Natural killer cell (primary cell): ENCODE measurements around the gene PSEN1. TPM values are rescaled to one million over a fixed set of nuclear protein-coding genes. Genes with fewer than 3 reads are reported as not detected.

ENCODE experiments used
- ATAC-seq, 3 donors: fragments of 150-1000 bp in 2 of 3; fragments of 200-7000 bp in 1 of 3; cut with Tn5 transposase; 1 replicate in 1 of 3; 2 replicates in 2 of 3; pipeline ENCODE4 v1.10.0; 2021; ENCODE audit warnings: mild to moderate bottlenecking in 2 of 3, moderate library complexity in 2 of 3
- DNase-seq, 2 donors: peaks; one replicate each; pipeline versions ENCODE4 v3.0.0 to v3.0.0-alpha.2; 2013 to 2021; ENCODE audit warnings: mixed read lengths in 1 of 2
- H3K27ac ChIP-seq: one replicate; pipeline ENCODE4 v1.5.1; 2013; ENCODE audit warnings: mild to moderate bottlenecking, low read length
- H3K27me3 ChIP-seq: one replicate; pipeline ENCODE4 v1.6.1; 2013; ENCODE audit warnings: low read length; ENCODE audit not compliant: control insufficient read depth, insufficient read depth
- H3K36me3 ChIP-seq: one replicate; pipeline ENCODE4 v1.6.1; 2013; ENCODE audit warnings: low read length; ENCODE audit not compliant: control insufficient read depth, insufficient read depth
- H3K4me1 ChIP-seq: one replicate; pipeline ENCODE4 v1.6.1; 2013; ENCODE audit warnings: low read length; ENCODE audit not compliant: control insufficient read depth, insufficient read depth
- H3K4me3 ChIP-seq: one replicate; pipeline ENCODE4 v1.5.1; 2013; ENCODE audit warnings: low read length
- H3K9me3 ChIP-seq: one replicate; pipeline ENCODE4 v1.6.1; 2013; ENCODE audit warnings: low read length; ENCODE audit not compliant: control insufficient read depth, insufficient read depth
- H3K27ac Mint-ChIP-seq, 2 donors: one replicate each; pipeline ENCODE4 v1.8.0; 2022; ENCODE audit warnings: mild to moderate bottlenecking in 2 of 2, mixed read lengths in 2 of 2, moderate library complexity in 1 of 2
- H3K27me3 Mint-ChIP-seq, 2 donors: one replicate each; pipeline ENCODE4 v1.8.0; 2022; ENCODE audit warnings: low read depth in 2 of 2, mixed read lengths in 2 of 2
- H3K36me3 Mint-ChIP-seq: one replicate; pipeline ENCODE4 v1.8.0; 2022; ENCODE audit warnings: mixed read lengths
- H3K4me1 Mint-ChIP-seq, 2 donors: one replicate each; pipeline ENCODE4 v1.8.0; 2022; ENCODE audit warnings: mixed read lengths in 2 of 2
- H3K4me3 Mint-ChIP-seq: one replicate; pipeline ENCODE4 v1.8.0; 2022; ENCODE audit warnings: mild to moderate bottlenecking, moderate library complexity, mixed read lengths
- H3K9me3 Mint-ChIP-seq, 2 donors: one replicate each; pipeline ENCODE4 v1.8.0; 2022; ENCODE audit warnings: mixed read lengths in 2 of 2
- CTCF ChIP-seq: fragments of 200-600 bp; IDR thresholded peaks from one replicate; pipeline ENCODE4 v1.8.0; 2022; ENCODE audit warnings: antibody characterized with exemption
- WGBS: methylation state at CpG from one replicate; pipeline ENCODE4 v1.1.7; 2013; ENCODE audit warnings: missing lambda C conversion rate; ENCODE audit not compliant: insufficient coverage; 5-methylcytosine and 5-hydroxymethylcytosine counted together
- intact Hi-C: fragments of 100-400 bp; cut with micrococcal nuclease; formaldehyde crosslinking; loops from one replicate; pipeline ENCODE4 v1.14.2; 2022
- total RNA-seq, 4 donors: library from RNA; stranded (reverse); fragments of 120-200 nt in 1 of 4; gene quantifications; one replicate each; pipeline versions ENCODE4 v1.2.3 to v1.2.4, GENCODE V29; 2013 to 2022

Gene PSEN1
- total RNA-seq, 3 donors from 2014 or later (not counting 1 experiment from before 2014, with no cell fraction given) = 47.1 to 62.6 (median 55.2) TPM

- DNase-seq (no peak), ATAC-seq (no peak)
- peaks cover 57% of the 10 kb centered on the region for H3K36me3 ChIP-seq
- no peaks in the 10 kb centered on the region for H3K9me3 Mint-ChIP-seq
- intact Hi-C loops = no loop called here
- H3K36me3 Mint-ChIP-seq = peaks cover 15% of the 10 kb centered on the region
- H3K27ac Mint-ChIP-seq = no peak overlapping the region
- WGBS = 98% methylated on average over 2 of the region's 2 CpGs
- H3K9me3 ChIP-seq = no peaks in the 10 kb centered on the region
- H3K4me1 ChIP-seq = no peaks in the 10 kb centered on the region
- no peaks in the 10 kb centered on the region for H3K27me3 ChIP-seq
- H3K27ac ChIP-seq = no peak overlapping the region
- TF ChIP-seq CTCF = no peak
- H3K4me3 ChIP-seq = no peak overlapping the region
- no peak overlapping the region for H3K4me3 Mint-ChIP-seq
- H3K27me3 Mint-ChIP-seq = no peaks in the 10 kb centered on the region
- peaks cover 4 to 5% of the 10 kb centered on the region in 2 donors for H3K4me1 Mint-ChIP-seq
These were observed 61.9 kb downstream of the PSEN1 start for GRCh38 chr14:73198253-73198652.

- Mint-ChIP-seq H3K4me1 (peaks cover 0 to under 1% of the 10 kb centered on the region in 2 donors), H3K4me3 (no peak overlapping the region), H3K36me3 (peaks cover 18% of the 10 kb centered on the region), H3K9me3 (no peaks in the 10 kb centered on the region), H3K27ac (no peak overlapping the region), H3K27me3 (no peaks in the 10 kb centered on the region)
- no peak for TF ChIP-seq CTCF
- Histone ChIP-seq H3K4me1 (no peaks in the 10 kb centered on the region), H3K27ac (no peak overlapping the region), H3K4me3 (no peak overlapping the region), H3K9me3 (no peaks in the 10 kb centered on the region), H3K36me3 (peaks cover 64% of the 10 kb centered on the region), H3K27me3 (no peaks in the 10 kb centered on the region)
- intact Hi-C loops = no loop called here
- DNase-seq (no peak), ATAC-seq (no peak)
- no CpG with 5 or more reads among the region's 2 CpGs for WGBS
These were observed 67.2 kb downstream of the PSEN1 start for GRCh38 chr14:73203527-73203926.

- DNase-seq (no peak), ATAC-seq (no peak)
- Histone ChIP-seq H3K4me1 (no peaks in the 10 kb centered on the region), H3K9me3 (no peaks in the 10 kb centered on the region), H3K4me3 (no peak overlapping the region), H3K27me3 (no peaks in the 10 kb centered on the region), H3K27ac (no peak overlapping the region), H3K36me3 (peaks cover 68% of the 10 kb centered on the region)
- H3K27ac Mint-ChIP-seq = no peak overlapping the region
- TF ChIP-seq CTCF = no peak
- WGBS = 96% methylated on average over 2 of the region's 2 CpGs
- H3K36me3 Mint-ChIP-seq = peaks cover 18% of the 10 kb centered on the region
- peaks cover 0 to 6% of the 10 kb centered on the region in 2 donors for H3K4me1 Mint-ChIP-seq
- no peaks in the 10 kb centered on the region for H3K9me3 Mint-ChIP-seq
- intact Hi-C loops = no loop called here
- no peaks in the 10 kb centered on the region for H3K27me3 Mint-ChIP-seq
- H3K4me3 Mint-ChIP-seq = no peak overlapping the region
These were observed 71.3 kb downstream of the PSEN1 start for GRCh38 chr14:73207615-73208014.

- Histone ChIP-seq H3K27ac (no peak overlapping the region), H3K4me1 (no peaks in the 10 kb centered on the region), H3K4me3 (no peak overlapping the region), H3K27me3 (no peaks in the 10 kb centered on the region), H3K9me3 (no peaks in the 10 kb centered on the region), H3K36me3 (peaks cover 71% of the 10 kb centered on the region)
- H3K4me1 Mint-ChIP-seq = peaks cover 0 to 6% of the 10 kb centered on the region in 2 donors
- intact Hi-C loops = no loop called here
- 97% methylated on average over 3 of the region's 3 CpGs for WGBS
- DNase-seq (no peak), ATAC-seq (no peak)
- no peaks in the 10 kb centered on the region for H3K27me3 Mint-ChIP-seq
- no peak overlapping the region for H3K27ac Mint-ChIP-seq
- peaks cover 22% of the 10 kb centered on the region for H3K36me3 Mint-ChIP-seq
- no peak for TF ChIP-seq CTCF
- no peak overlapping the region for H3K4me3 Mint-ChIP-seq
- no peaks in the 10 kb centered on the region for H3K9me3 Mint-ChIP-seq
These were observed 72.1 kb downstream of the PSEN1 start for GRCh38 chr14:73208390-73208789.
